HT-29 (cell line): ENCODE measurements around the gene MEN1. TPM values are rescaled to one million over a fixed set of nuclear protein-coding genes. Genes with fewer than 3 reads are reported as not detected.

Source experiments
- DNase-seq: peaks from one replicate; pipeline ENCODE4 v3.0.0-alpha.2; 2015; ENCODE audit warnings: low spot score
- total RNA-seq: library from RNA; depleted of rRNA; stranded (reverse); fragments of >200 nt; shearing (Covaris generic); gene quantifications from 2 replicates; pipeline ENCODE4 v1.2.3, GENCODE V29; 2014; rRNA removed

The MEN1 gene
- total RNA-seq: 35.1 and 38.0 TPM in 2 replicates

- DNase-seq: peak; percentile 99
Observed at GRCh38 chr11:64810271-64810890, at the start of gene MEN1. Gene MEN1, minus strand, starts transcription at chr11:64810551. Its CDS starts 442 bp downstream, at chr11:64810109.

DNA sequence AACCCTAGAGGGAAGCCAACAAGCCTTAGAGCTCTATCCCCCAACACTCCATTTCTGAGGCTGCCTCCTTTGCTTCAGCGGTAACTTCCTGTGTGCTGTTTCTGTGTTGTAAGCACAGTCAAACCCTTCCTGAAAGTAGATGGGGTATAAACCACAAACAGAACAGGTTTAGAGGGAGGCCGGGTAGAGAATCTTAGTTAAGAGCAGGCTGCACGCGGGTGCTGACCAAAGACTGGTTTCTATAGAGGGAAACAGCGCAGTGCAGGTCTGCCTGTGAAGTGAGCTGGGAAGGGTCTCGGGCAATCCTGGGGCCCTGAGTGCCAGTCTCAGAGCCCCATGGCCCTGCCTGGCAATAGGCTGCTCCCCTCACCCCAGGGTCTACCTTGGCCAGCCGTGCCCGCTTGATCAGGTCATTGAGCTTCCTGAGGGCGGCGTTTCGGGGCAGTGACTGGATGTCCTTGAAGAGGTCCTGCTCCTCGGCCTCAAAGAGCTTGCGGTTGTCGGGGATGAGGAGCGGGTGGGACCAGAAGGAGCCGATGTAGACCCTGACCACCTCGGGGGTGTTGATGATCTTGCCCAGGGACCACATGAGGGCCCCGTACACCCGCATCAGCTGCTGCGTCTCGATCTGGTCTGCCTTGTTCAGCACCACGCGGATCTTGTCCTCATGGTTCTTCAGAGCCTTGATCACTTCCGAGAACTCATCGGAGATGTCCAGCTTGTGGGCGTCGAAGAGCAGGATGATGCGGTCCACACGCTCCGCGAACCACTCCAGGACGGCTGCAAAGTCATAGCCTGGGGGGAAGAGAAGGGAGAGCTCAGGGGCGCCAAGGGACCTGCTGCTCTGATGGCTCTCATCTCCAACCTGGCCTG, 49.4 kb upstream of the MEN1 start:
- no peak for DNase-seq

DNA sequence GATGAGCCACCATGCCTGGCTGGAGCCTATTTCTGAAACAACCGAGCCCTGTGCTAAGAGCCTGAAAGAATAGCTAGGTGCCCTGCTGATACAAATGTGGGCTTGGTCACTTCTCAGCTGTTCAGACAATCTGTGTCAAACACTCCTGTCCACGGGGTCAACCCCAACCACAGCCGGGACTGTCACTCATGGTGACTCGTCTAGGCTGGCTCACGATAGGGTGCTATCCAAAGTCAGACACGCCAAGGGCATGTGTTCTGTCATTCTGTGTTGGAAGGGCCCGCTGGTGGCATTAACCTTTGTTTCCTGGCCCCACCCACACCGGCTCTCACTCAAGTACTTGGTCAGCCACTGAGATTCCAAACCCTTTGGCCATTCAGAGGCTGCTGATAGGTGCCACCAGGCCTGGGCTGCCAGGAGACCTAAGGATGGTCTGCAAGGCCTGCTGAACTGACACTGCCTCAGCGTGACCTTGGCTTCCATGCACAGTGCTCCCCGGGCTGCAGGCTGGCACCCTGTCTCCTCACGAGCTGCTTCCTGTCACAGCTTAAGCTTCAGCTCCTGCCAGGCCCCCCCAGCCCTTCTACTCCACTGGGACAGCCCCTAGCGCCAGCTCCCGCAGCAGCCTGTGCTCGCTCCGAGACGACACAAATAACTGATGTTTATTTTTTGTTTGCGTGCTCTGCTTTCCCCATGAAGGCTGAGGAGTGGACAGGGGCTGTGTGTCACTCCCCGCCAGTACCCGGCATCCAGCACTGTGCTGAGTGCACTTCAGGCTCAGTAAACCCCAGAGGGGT, 48.3 kb upstream of the MEN1 start:
- no peak for DNase-seq

- DNase-seq: no peak
Observed at GRCh38 chr11:64857485-64857884, 47.1 kb upstream of the MEN1 start.

- peak; percentile 84 for DNase-seq
Observed at GRCh38 chr11:64856382-64857227, 46.3 kb upstream of the MEN1 start.

- DNase-seq: no peak
Observed at GRCh38 chr11:64855596-64856304, 45.4 kb upstream of the MEN1 start.

GRCh38 chr11:64854534-64855502, 44.5 kb upstream of the MEN1 start:
- peak; percentile 99 for DNase-seq

DNA sequence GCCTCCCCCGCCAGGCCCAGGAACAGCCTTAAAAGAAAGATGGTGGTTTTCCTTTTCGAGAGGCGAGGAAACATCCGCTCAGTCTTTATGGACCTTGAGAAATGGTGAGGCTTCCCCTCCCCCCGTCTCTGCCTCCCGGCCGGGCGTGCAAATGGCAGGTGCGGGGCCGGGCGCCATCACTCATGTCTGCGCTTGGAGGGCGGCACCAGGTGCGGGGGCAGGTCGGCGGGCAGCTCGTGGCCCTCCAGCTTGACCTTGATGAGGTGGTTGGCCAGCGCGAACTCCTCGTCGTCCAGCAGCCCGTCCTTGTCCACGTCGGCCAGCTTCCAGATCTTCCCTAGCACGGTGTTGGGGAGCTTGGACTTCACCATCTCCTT, 43.8 kb upstream of the MEN1 start:
- no peak for DNase-seq

- no peak for DNase-seq
Observed at GRCh38 chr11:64853709-64854108, 43.4 kb upstream of the MEN1 start.

GRCh38 chr11:64852804-64853509, 42.6 kb upstream of the MEN1 start:
- DNase-seq: no peak

- no peak for DNase-seq
Observed at GRCh38 chr11:64851831-64852351, 41.5 kb upstream of the MEN1 start.

DNA sequence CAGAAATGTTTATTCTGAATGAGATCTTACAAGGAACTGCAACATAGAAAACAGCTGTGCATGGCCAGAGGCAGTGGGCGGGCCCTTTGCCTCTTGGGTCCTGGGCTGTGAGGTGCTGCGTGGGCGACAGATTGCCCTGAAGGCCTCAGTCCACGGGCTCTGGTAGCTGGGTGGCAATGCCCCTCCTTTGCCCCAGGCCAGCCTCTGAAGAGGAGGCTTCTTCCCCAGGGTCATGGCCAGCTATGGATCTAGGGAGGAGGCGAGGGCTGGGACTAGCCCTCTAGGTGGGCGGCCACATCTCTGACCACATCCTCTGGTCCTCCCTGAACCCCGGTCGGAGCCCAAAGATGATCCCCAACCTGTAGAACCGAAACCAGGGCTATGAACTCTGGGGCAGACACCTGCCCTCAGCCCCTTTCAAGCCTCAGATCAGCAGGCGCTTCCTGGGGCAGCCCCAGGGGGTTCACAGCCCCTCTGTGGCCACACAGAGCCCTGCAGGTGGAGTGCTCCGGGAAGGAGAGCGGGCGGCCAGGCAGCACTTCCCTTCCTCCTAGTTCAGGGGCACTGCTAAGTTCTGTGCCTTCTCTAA, 40.7 kb upstream of the MEN1 start:
- no peak for DNase-seq

DNA sequence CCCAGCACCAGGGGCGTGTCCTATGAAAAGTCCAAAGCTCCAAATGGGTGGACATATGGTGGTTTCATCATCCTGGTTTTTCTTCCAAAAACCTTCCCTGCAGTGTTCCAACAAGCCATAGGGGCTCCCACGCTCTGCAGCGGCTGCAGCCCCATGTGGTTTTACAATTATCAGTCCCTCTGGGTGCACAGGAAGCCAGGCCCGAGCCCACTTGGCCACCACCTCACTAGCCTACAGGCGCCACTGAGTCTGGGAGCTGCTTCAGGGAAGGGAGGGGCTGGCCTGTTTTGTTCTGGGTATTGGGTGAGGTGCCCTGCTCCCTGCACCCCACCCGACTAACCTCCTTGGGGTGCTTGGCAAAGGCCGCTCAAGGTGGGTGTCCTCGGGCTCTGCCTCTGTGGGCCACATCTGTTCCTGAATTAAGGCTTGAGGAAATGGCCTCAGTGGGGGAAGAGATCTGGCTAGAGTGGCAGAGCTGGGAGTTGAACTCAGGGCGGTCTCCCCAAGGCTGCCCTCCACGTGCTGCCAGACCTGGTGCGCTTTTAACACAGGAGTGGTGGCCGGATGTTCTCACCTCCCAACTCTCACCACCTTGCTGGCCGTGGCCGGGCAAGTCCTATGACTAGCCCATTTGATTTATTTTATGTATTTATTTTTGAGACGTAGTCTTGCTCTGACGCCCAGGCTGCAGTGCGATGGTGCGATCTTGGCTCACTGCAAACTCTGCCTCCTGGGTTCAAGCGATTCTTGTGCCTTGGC, 39.4 kb upstream of the MEN1 start:
- no peak for DNase-seq

DNA sequence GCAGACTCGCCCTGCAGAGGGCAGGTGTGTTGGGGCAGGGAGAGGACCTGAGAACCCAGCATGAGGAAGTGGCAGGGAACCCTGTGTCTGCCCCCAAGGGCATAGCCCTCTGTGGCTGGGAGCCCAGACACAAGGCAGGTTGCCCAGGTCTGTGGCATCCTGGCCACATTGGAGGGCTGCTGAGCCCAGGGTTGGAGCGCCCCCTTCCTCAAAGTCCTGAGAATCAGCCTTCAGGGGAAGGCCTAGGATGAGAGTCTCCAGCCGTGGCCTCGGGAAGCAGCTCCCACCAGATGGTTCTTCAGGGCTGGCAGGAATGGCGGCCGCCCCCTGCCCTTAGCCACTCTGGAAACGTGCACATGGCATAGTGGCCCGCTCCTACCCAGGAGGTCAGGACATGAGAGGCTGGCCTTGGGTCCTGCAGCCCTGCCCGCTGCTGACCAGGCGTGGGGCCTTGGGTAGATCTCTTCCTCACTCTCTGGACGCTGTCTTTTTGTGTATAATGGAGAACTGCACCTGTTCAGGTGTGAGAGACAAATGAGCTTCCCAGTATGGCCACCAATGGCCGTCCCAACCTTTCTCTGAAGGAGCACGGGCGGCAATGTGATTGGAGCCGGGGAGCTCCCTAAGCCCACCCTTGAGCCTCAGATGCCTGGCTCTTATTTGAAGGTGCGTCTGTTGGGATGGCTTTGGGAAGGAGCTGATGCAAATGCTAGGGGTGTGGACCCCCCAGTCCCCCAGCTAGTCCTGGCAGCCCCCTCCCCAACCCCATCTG, 38.7 kb upstream of the MEN1 start:
- DNase-seq: peak; percentile 82

- DNase-seq: no peak
Observed at GRCh38 chr11:64848214-64848825, 38.0 kb upstream of the MEN1 start.

- DNase-seq: peak; percentile 99
Observed at GRCh38 chr11:64846998-64847666, 36.8 kb upstream of the MEN1 start.
